MV-4-11 (cell line): ENCODE measurements around the gene RUVBL2.

Experiments
- DNase-seq: peaks from one replicate; lab custom pipeline; 2025; lab: John Stamatoyannopoulos, UW

The RUVBL2 gene

DNA sequence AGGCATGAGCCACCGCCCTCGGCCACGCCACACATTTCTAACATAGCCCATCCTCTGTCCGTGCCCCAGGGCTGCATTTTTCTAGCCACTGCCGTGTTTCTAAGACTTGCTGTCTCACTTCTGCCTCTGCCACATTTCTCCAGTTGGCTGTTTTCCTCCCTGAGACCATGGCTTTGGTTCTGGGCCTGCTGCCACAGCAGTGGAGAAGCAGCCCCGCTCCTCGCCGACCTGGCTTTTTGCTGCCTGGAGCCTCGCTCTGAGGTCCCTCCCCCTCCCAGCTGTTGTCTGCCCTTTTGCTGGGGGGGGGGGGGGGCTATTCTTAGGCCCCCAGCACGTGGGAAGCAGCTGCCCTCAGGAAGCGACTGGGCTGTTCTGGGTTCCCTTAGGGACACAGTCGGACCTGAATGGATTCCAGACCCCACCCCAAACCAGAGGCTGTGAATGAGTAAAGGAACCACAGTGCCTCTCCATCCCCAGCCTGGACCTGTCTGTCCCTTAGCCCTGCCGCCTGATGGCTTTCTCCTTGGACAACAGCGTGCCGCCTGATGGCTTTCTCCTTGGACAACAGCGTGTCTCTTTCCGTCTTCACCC lies 3.9 kb upstream of the RUVBL2 start:
- no peak for DNase-seq

DNA sequence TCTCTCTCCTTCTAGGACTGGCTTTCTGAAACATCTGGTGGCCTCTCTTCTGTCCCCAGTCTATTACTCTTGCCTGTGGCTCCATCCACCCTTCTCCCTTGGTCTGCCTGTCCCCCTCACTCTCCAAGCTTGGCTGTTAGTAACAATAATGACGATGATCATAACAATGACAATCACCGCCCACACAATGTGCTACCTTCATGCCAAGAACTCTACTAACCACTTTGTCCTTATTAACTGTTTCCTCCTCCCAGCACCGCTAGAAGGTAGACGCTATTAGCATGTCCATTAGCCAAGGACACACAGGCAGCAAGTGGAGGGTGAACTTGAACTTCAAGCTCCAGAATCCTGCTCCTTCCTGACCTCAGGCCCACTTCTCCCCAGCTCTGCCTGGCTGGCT lies 3.3 kb upstream of the RUVBL2 start:
- no peak for DNase-seq

DNA sequence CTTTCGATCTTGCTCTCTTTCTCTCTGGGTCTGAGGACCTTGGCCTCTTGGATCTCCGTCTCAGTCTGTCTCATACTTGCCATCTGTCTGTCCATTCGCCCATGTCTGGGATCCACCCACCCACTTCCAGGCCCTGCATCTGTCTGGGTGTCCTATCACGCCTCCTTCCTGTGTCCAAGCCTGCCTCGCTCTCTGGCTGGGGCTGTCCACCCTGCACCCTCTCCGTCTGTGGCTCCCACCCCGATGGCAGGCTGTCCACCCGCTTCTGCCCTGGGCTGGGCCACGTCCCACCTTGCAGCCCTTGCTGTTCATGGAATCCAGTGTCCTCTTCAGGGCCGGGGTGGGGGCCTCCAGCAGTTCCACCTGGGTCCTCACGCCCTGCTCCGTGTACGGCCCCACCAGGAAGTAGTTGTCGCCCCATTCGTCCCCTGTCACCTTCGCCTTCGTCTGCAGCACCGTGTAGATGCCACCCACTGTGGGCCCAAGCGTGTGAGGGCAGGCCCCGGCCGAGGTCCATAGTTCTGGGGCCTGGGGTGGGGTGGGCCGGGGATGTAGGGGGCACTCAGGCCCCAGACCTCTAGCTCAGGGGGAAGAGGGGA lies 2.6 kb upstream of the RUVBL2 start:
- DNase-seq: no peak

DNA sequence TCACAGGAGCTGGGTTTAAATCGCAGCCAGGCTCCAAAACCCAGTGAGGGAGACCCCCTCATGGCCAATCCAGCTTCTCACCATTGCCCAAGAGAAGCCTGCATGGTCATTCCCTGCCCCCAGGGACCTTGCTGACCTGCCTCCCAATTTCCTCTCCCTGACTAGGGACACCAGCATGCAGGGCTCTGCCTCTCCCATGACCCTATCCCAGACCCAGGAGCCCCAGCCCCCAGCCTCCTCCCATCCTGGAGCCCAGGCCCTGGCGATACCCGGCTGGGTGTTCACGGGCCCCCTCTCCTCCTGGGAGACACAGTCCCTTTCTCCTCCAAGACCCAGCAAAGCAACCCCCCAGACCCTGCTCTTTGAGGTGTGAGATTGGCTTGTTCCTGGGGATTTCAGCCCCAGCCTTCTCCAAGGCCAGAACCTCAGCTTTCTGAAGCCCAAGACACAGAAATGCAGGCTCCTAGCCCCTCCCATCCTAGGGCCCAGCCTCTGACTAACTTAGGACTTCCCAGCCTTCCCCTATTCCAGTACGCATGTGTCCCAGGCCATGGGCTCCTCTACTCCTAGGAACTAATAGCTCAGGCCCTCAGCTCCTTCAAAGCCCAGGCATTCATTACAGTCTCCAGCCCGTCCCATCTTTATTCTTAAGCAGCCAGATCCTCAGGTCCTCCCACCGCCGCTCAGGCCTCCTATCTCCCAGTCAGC lies 1.7 kb upstream of the RUVBL2 start:
- DNase-seq: peak; percentile 56

DNA sequence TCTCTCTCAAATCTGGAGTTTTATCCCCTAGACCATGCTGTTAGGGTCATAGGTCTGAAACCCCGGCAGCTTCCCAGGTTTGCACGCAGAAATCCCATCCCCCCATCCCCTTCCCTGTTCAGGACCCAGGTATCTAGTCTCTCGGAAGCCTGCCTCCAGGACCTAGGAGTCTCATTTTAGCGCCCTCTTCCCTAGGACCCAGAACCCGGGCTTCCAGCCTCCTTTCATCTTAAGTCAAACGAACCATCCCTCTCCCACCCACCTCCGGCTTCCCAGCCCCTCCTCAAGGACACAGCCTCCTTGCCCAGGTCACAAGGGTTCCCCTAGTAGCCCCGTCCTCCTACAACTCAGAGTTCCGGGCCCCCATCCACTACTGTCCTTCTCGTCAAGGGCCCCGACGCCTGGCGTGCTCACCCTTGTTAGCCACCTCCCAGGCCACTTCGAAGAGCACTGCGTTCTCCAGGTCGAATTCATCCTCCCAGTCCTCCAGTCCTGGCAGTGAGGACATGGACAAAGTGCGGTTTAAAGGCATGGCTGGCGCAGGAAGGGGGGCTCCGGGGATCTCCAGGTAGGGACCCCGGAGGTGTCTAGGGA lies 1.0 kb upstream of the RUVBL2 start:
- DNase-seq: no peak

DNA sequence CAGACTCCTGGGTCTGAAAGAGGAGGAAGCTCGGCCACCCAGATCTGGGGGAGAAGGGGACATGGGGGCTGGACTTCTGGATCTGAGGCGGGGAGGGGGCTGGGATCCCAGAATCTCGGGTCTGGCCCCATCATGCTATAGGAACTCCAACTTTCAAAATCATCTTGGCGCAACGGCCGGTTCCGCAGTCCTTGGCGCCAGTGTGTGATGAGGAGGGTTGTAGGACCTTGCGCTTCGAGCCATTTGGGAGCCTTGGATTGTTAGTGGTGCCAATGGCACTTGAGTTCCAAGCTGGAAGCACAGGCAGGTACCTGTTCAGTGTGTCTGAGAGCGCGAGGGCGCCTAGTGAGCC lies 324 bp downstream of the RUVBL2 start:
- DNase-seq: no peak

DNA sequence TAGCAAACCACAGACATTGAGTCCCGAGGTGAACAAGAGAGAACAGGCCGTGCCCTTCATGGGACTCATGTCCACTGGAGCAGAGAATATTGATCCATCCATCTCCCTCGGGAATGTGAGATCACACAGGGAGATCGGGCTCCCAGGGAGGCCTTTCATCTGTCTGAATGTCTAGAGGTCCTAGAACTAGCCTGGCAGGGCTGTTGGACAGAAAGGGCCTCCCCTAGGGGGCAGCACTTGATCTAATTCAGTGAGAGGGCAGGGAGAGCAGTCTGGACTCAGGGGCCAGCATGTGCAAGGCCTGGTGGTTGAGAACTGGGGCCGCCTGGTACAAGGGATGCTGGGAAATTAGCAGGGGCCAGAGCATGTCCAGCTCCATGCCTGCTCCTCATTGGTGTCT lies 4.3 kb downstream of the RUVBL2 start:
- peak; percentile 52 for DNase-seq

DNA sequence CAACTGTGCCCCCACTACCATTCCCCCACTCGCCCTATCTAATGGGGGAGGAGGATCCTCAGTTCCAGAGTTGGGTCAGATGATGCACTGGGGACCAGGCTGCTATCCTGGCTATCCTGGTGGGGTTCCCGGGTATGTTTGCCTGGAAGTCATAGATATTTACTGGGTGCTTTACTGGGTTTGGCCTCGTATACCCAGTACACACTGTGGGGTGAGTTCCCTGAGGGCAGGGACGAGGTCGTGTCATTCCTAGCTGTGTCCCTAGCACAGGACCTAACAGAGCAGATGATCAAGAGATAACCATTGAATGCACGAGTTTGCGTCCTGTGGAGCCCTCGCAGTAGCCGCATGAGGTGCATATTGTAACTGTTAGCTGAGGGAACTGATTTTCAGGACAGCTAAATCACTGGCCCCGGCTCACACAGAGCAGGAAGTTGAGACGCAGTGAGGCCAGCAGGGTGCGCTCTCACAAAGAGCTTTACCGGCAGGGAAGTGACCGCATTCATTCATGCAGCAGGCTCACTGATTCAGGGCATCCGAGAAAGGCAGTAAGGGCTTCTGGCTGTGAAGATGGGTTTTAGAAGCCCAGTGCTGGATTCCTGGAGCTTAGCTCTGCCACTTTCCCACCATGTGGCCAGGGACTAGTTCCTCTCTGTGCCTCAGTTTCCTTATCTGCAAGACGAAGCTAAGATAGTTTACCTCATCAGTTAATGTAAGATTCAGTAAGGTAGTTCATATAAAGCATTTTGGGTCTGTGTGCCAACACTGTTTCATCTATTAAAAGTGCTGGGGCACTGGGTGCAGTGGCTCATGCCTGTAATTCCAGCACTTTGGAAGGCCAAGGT lies 6.0 kb downstream of the RUVBL2 start:
- peak; percentile 73 for DNase-seq

DNA sequence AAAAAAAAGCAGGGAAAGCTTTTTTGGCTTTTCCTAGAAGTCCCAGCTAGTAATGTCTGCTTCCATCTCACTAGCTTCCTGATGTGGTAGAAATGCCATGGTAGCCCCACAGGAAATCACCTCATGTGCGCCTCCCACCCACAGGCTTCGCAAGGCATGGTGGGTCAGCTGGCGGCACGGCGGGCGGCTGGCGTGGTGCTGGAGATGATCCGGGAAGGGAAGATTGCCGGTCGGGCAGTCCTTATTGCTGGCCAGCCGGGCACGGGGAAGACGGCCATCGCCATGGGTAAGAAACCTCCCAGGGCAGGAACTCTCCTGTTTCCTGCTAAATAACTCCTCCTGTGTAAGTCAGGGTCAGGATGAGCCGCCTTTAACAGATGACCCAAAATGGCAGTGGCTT lies 10.4 kb downstream of the RUVBL2 start:
- DNase-seq: no peak

DNA sequence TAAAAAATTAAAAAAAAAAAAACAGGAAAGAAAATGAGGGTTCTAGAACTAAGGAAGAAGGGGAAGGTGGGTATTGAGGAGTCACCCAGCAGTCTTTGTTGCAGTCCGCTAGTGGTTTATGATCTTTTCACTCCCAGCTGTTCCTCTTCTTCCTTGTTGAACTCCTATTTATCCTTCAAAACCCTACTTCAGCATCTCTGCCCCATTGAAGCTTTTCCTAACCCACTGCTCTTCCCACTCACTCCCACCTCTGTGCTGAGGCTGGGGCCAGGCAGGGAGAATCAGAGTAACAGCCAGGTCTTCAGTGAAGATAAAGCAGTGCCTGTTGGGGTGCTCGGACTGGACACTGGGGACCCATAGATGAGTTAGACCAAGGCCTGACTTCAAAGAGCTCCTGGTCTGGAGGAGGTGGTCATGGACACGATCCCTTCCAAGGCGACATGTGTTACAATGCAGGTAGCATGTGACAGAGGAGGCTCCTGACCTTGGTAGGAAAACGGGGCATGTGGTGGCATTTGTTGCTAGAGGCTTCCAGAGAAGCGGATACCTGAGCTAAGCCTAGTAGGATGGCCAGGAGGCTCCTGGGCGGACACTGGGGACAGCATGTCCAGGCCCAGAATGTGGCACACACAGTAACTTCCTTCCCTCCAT lies 11.4 kb downstream of the RUVBL2 start:
- DNase-seq: no peak

DNA sequence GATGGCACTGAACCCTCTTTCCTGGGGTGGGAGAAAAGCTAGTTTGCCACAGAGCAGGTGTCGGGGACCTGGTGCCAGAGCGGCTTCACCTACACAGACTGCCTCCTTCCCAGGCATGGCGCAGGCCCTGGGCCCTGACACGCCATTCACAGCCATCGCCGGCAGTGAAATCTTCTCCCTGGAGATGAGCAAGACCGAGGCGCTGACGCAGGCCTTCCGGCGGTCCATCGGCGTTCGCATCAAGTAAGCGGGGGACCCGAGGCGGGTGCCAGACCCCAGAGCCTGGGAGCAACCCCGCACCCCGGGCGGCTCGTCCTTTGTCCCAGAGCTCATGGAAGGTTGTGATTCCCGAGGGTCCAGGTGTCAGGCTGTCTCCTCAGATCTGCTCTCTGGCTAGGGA lies 13.2 kb downstream of the RUVBL2 start:
- DNase-seq: no peak

DNA sequence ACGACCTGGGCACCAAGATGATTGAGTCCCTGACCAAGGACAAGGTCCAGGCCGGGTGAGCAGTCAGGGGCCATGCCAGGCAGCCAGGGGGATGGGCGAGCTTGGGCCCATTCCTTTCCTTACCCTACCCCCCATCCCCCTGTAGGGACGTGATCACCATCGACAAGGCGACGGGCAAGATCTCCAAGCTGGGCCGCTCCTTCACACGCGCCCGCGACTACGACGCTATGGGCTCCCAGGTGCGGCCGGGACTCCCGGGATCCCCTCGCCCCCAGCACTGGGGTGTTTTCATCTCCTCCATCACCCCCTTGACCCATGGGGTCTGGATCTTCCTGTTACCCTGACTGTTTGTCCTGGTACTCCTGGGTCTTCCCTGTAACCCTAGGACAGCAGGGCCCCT lies 16.1 kb downstream of the RUVBL2 start:
- no peak for DNase-seq

DNA sequence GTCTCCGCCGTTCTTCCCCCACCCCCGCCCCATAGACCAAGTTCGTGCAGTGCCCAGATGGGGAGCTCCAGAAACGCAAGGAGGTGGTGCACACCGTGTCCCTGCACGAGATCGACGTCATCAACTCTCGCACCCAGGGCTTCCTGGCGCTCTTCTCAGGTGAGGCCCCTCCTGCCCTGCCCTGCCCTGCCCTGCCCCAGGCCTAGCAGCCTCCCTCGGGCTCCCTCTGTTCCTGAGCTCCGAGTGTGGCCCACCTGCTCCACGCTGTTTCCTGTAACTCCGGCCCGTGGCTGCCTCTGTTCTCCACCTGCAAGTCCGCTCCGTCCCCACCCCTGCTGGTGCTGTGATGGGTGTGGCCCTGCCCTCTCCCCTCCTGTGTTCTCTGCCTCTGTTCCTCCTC lies 16.8 kb downstream of the RUVBL2 start:
- DNase-seq: no peak

DNA sequence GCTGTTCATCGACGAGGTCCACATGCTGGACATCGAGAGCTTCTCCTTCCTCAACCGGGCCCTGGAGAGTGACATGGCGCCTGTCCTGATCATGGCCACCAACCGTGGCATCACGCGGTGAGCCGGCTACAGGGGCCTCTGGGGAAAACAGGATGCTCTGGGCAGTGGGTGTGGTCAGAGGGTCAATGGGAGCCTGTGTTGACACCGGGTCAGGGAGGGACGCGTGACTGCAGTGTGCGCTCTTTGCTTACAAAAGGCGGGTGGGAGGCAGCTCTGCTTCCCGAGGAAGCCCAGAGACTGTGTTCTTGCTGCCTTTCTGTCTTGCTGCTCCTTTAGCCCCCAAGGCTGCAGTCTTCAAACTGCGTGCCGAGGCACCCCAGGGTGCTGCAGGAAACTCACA lies 17.5 kb downstream of the RUVBL2 start:
- no peak for DNase-seq

DNA sequence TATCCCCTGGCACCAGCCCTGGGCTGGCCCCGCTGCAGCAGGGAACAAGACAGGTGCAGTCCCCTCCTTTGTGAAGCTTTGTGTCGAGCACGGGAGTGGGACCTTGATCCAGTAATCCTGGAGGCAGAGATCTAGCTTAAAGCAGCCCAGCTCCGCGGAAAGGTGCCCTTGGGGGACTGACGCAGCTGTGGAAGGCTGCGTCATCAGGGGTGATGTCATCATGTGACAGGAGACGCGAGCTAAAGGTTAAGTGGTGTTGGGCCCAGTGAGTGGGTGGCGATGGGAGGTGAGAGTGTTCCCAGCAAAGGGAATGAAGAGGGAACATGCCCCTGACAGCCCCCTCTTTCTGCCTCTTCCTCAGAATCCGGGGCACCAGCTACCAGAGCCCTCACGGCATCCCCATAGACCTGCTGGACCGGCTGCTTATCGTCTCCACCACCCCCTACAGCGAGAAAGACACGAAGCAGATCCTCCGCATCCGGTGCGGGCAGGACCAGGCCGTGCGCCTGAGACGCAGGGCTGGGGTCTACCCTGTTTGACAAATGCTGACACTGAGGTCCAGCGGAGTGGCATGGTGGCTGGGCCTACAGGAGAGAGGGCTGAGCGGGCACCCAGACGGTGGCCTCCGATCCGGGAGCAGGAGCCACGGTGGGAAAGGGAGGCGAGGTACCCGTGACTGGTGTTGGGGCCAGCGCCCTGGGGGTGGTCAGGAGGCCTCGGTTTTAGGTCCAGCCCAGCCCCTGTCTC lies 20.6 kb downstream of the RUVBL2 start:
- no peak for DNase-seq

DNA sequence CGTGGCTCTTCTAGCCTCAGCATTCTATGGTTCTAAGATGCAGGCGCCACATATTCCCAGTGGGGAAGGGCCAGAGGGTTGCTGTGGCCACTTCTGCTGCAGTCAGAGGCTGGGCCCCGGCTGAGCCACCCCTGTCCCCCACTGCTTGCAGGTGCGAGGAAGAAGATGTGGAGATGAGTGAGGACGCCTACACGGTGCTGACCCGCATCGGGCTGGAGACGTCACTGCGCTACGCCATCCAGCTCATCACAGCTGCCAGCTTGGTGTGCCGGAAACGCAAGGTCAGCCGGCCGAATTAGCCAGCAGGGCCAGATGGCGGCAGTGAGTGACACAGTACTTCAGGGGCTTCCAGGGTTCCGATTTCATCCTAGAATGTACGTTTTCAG lies 21.2 kb downstream of the RUVBL2 start:
- no peak for DNase-seq

DNA sequence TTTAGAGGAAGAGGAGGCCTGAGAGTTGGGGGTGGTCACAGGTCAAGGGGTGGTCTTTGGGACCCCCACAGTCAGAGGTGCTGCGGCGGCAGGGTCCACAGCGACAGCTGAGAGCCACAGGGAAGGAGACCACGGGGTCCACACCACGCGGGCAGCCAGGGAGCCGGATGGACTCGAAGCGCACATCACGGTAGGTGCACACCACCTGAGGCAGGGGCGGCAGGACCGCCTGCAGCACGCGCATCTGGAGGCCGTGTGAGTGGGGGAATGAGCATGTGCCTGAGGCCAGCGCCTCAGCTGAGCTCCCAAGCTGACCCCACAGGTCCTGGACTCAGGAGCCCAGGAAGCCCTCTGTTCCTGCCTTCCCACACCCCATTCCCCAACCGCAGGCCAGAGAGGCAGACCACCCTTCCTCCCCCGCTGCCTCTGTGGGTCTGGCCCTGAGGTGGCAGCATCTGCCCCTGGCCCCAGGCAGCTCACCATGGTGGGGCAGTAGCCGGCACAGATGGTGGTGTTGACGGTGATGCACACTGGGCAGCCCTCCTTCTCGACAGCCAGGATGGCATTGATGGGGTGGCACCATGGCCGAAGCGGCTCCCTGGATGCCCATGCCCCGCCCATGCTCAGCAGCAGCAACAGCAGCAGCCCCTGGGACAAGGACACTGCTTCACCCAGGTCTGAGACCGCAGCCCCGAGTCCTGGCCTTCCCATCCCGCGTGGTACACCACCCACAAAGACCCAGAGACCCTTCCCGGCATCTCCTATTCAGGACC lies 22.6 kb downstream of the RUVBL2 start:
- no peak for DNase-seq

DNA sequence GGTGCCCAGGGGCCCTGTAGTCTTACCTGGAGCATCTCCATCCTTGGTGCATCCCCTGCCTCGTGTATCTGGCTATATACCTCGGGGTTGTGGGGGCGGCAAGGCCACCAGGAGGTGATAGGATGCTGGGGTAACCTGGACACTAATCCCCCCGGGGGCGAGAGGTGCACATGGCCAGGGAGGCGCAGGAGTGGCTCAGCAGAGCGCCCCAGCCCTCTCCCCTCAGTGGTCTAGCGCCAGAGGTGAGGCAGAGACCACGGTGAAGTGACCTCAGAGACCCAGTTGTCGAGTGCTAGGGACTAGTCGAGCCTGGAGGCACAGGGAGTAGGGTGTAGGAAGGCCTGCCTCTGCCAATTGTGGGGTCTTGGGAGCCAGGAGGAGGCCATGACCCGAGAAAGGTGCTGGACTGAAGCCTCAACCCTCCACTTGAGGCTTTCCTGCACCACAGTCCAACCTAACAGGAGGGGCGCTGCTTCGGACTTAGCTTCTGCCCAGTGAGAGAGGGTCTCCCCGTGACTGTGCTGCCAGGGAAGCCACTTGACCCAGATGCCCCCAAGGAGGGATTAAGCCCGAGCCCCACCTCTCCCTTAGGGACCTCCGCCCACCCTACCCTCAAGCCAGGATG lies 23.5 kb downstream of the RUVBL2 start, which contains the start of gene LHB:
TSS of gene LHB (minus strand) at position 51 of the 625 bp plus-strand sequence. CDS start at position 41, 10 bp downstream.
- DNase-seq: no peak

DNA sequence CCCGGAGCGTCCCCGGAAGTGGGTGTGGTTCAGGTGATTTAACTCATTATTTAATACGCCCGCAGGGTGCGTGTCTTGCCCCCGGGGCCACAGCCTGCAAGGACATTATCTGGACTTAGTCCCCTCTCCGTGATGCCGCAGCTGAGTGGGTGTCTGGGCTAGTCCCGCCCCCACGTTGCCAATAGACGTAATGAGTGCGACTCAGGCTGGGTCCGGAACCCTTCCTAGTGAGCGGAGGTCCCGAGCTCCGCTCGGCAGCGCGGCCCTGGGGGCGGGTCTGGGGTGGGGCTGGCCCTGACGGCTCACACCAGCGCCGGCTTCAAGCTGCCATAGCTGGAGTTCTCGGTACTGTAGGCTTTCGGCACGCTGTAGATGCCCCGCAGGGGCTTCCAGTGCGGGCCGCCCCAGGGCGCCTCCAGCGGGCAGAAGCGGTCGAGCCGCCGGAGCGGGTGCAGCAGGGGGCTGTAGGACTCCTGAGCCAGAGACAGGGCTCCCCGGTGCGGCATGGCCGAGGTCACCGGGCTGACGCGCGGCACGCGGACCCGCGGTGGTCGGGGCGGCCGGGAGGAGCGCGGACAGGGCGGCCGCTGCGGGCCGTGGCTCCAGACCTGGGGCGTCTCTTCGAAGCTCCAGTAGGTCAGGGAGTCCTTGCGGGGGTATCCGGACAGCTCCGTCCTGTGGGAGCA lies 24.1 kb downstream of the RUVBL2 start:
- peak; percentile 49 for DNase-seq
